HCT116 (cell line): ENCODE data around the gene COL15A1. TPM values are rescaled to one million over a fixed set of nuclear protein-coding genes. Genes with fewer than 3 reads are reported as not detected.

Source experiments
- ATAC-seq: fragments of 200-7000 bp; cut with Tn5 transposase; 2 replicates; pipeline ENCODE4 v1.9.1; 2020; ENCODE audit warnings: mild to moderate bottlenecking, moderate library complexity
- BruUV-seq: library from RNA; stranded (reverse); fragments of 400-500 nt; replicated peaks from 2 replicates; lab custom pipeline; 2021; lab: Mats Ljungman, UMichigan
- CTCF ChIA-PET: fragments of 300-600 bp; sonication (Branson Sonifier 250); formaldehyde crosslinking; loops from one replicate; lab custom pipeline; 2021; ENCODE audit warnings: antibody characterized with exemption; lab: Charles Lee
- POLR2A ChIA-PET: fragments of 300-600, 350-600 bp; sonication (Branson Sonifier 250); formaldehyde crosslinking; loops from one replicate; lab custom pipeline; 2021; ENCODE audit warnings: antibody characterized with exemption; lab: Charles Lee
- RAD21 ChIA-PET, 2 experiments: fragments of 300-600 bp; sonication (Branson Sonifier 250); formaldehyde crosslinking; loops; one replicate each; lab custom pipeline; 2023; ENCODE audit warnings: low total read pairs in 2 of 2; ENCODE audit not compliant: uncharacterized antibody in 2 of 2, unreplicated experiment in 2 of 2, low non-redundant PET in 1 of 2; lab: Charles Lee
- DNase-seq: peaks from one replicate; pipeline ENCODE4 v3.0.0-alpha.2; 2010; ENCODE audit warnings: low read depth, low spot score
- H2AFZ ChIP-seq: fragments of 200-600 bp; shearing (Covaris generic), sonication (generic); 2 replicates; pipeline ENCODE4 v1.6.1; 2017; ENCODE audit warnings: low read depth, mixed run types, mixed read lengths, antibody characterized with exemption, low read length; ENCODE audit not compliant: poor library complexity, severe bottlenecking
- H3K27ac ChIP-seq: 2 replicates; pipeline ENCODE4 v1.5.1; 2012; ENCODE audit warnings: low read depth, low read length
- H3K27me3 ChIP-seq: fragments of 200-600 bp; sonication (generic); 2 replicates; pipeline ENCODE4 v1.6.1; 2016; ENCODE audit warnings: mixed run types, low read length, mixed read lengths; ENCODE audit not compliant: insufficient read depth
- H3K36me3 ChIP-seq, 2 experiments: fragments of 200-500 bp in 1 of 2; fragments of 200-600 bp in 1 of 2; sonication (Bioruptor generic) in 1 of 2; sonication (generic) in 1 of 2; 2 replicates each; pipeline versions ENCODE4 v1.5.1 to v1.6.1; 2014 to 2016; ENCODE audit warnings: low read length in 2 of 2, inconsistent platforms in 1 of 2, mixed read lengths in 1 of 2, mixed run types in 1 of 2; ENCODE audit not compliant: insufficient read depth in 2 of 2, control insufficient read depth in 1 of 2
- H3K4me1 ChIP-seq, 2 experiments: fragments of 200-600 bp in 1 of 2; sonication (generic) in 1 of 2; 2 replicates each; pipeline versions ENCODE4 v1.5.1 to v1.6.1; 2012 to 2017; ENCODE audit warnings: low read length in 2 of 2, inconsistent platforms in 1 of 2, mild to moderate bottlenecking in 1 of 2, mixed read lengths in 1 of 2, mixed run types in 1 of 2, moderate library complexity in 1 of 2; ENCODE audit not compliant: insufficient read depth in 2 of 2, control insufficient read depth in 1 of 2
- H3K4me2 ChIP-seq: fragments of 200-600 bp; sonication (generic); 2 replicates; pipeline ENCODE4 v1.6.1; 2017; ENCODE audit warnings: mixed run types, low read length, mixed read lengths
- H3K4me3 ChIP-seq, 2 experiments: fragments of 200-600 bp in 1 of 2; sonication (generic) in 1 of 2; replicated peaks in 1 of 2; 2 replicates each; pipeline ENCODE4 v1.5.1; 2011 to 2016; ENCODE audit warnings: low read length in 2 of 2, control low read depth in 1 of 2, low read depth in 1 of 2, mild to moderate bottlenecking in 1 of 2, mixed read lengths in 1 of 2, mixed run types in 1 of 2
- H3K79me2 ChIP-seq: fragments of 200-600 bp; sonication (generic); 2 replicates; pipeline ENCODE4 v1.6.1; 2017; ENCODE audit warnings: mild to moderate bottlenecking, mixed run types, low read length, moderate library complexity, mixed read lengths; ENCODE audit not compliant: insufficient read depth
- H3K9ac ChIP-seq: fragments of 200-600 bp; sonication (generic); 2 replicates; pipeline ENCODE4 v1.6.1; 2016; ENCODE audit warnings: low read length, mixed read lengths
- H3K9me2 ChIP-seq: fragments of 200-600 bp; sonication (generic), shearing (Covaris generic); 2 replicates; pipeline ENCODE4 v1.6.1; 2017; ENCODE audit warnings: mixed run types, mild to moderate bottlenecking, moderate library complexity; ENCODE audit not compliant: insufficient read depth
- H3K9me3 ChIP-seq, 2 experiments: fragments of 200-500 bp in 1 of 2; fragments of 200-600 bp in 1 of 2; sonication (Bioruptor generic) in 1 of 2; sonication (generic) in 1 of 2; 2 replicates each; pipeline ENCODE4 v1.6.1; 2014 to 2017; ENCODE audit warnings: low read length in 2 of 2, mixed read lengths in 2 of 2, inconsistent platforms in 1 of 2, low read depth in 1 of 2, mild to moderate bottlenecking in 1 of 2, mixed run types in 1 of 2, moderate library complexity in 1 of 2; ENCODE audit not compliant: control insufficient read depth in 1 of 2, insufficient read depth in 1 of 2
- H4K20me1 ChIP-seq: fragments of 200-600 bp; sonication (generic), shearing (Covaris generic); 2 replicates; pipeline ENCODE4 v1.6.1; 2017; ENCODE audit warnings: mixed run types, mild to moderate bottlenecking, moderate library complexity; ENCODE audit not compliant: insufficient read depth
- CBX3 ChIP-seq: IDR thresholded peaks from 2 replicates; pipeline ENCODE4 v1.6.1; 2012; ENCODE audit warnings: low read depth
- CEBPB ChIP-seq: IDR thresholded peaks from 2 replicates; pipeline ENCODE4 v1.6.1; 2012; ENCODE audit warnings: low read depth
- EGR1 ChIP-seq: IDR thresholded peaks from 2 replicates; pipeline ENCODE4 v1.6.1; 2012; ENCODE audit warnings: low read depth
- ELF1 ChIP-seq: IDR thresholded peaks from 2 replicates; pipeline ENCODE4 v1.6.1; 2012; ENCODE audit warnings: low read depth, borderline replicate concordance
- EZH2 ChIP-seq: fragments of 200-600 bp; sonication (generic); IDR thresholded peaks from 2 replicates; pipeline ENCODE4 v1.6.1; 2017; ENCODE audit warnings: antibody characterized with exemption, mixed run types
- EZH2phosphoT487 ChIP-seq: fragments of 200-600 bp; IDR thresholded peaks from 2 replicates; pipeline ENCODE4 v1.6.1; 2018; ENCODE audit warnings: antibody characterized with exemption, borderline replicate concordance
- FOSL1 ChIP-seq: IDR thresholded peaks from 2 replicates; pipeline ENCODE4 v1.6.1; 2012; ENCODE audit warnings: low read depth
- JUND ChIP-seq: IDR thresholded peaks from 2 replicates; pipeline ENCODE4 v1.6.1; 2012
- POLR2A ChIP-seq: IDR thresholded peaks from 2 replicates; pipeline ENCODE4 v1.7.0; 2011; ENCODE audit warnings: borderline replicate concordance; ENCODE audit not compliant: insufficient read depth, insufficient read length; ENCODE audit errors: extremely low read depth
- POLR2AphosphoS5 ChIP-seq: IDR thresholded peaks from 2 replicates; pipeline ENCODE4 v1.6.1; 2011; ENCODE audit warnings: mild to moderate bottlenecking, low read depth, low read length, moderate library complexity
- RAD21 ChIP-seq: IDR thresholded peaks from 2 replicates; pipeline ENCODE4 v1.6.1; 2012; ENCODE audit warnings: low read depth, mild to moderate bottlenecking
- SIN3A ChIP-seq: IDR thresholded peaks from 2 replicates; pipeline ENCODE4 v1.6.1; 2012; ENCODE audit warnings: low read depth
- SP1 ChIP-seq: IDR thresholded peaks from 2 replicates; pipeline ENCODE4 v1.6.1; 2012; ENCODE audit warnings: low read depth
- TCF7L2 ChIP-seq: IDR thresholded peaks from 2 replicates; pipeline ENCODE4 v1.7.0; 2011; ENCODE audit warnings: borderline replicate concordance, inconsistent platforms; ENCODE audit not compliant: insufficient read depth, insufficient read length; ENCODE audit errors: extremely low read depth
- ZFX ChIP-seq: fragments of 450-650 bp; IDR thresholded peaks from 2 replicates; pipeline ENCODE4 v1.6.1; 2017
- intact Hi-C: fragments of 100-400 bp; cut with micrococcal nuclease; formaldehyde crosslinking; loops from 2 replicates; pipeline ENCODE4 v1.10.0; 2022
- total RNA-seq: library from RNA; stranded (reverse); gene quantifications from one replicate; pipeline ENCODE4 v1.2.1, GENCODE V29; 2021; ENCODE audit not compliant: unreplicated experiment
- TF ChIP-seq, protein P1 (sequence below): IDR thresholded peaks from 2 replicates; pipeline ENCODE4 v1.6.1; 2011; ENCODE audit warnings: mild to moderate bottlenecking, low read length, moderate library complexity; ENCODE audit not compliant: insufficient replicate concordance; ENCODE audit errors: extremely low read depth

COL15A1 gene
- total RNA-seq, 1 experiment from 2014 or later = 0.15 TPM

DNA sequence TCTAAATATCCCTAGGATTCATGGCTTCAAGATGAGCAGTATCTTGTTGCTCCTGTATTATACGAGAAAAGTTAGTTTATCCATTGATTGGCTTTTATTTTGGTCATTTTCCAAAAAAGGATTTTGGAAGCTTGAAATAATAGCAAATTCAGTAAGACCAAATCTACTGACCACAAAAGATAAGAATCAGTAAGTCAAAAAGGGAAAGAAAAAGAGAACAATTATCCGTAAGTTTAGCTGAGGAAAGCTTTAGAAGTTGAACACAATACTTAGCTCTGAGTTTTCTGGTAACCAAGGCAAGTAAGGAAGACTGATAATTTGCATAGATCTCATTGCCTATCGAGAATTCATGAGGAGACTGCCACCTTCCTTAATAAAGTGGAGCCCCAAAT lies 170.3 kb downstream of the COL15A1 start:
- Histone ChIP-seq H4K20me1 (no peaks in the 10 kb centered on the region), H2AFZ (no peak overlapping the region), H3K4me1 (no peaks in the 10 kb centered on the region), H3K36me3 (no peaks in the 10 kb centered on the region), H3K4me2 (no peak overlapping the region), H3K9me3 (no peaks in the 10 kb centered on the region), H3K79me2 (peaks cover 5% of the 10 kb centered on the region), H3K9ac (no peak overlapping the region), H3K9me2 (no peaks in the 10 kb centered on the region), H3K27ac (no peak overlapping the region), H3K27me3 (no peaks in the 10 kb centered on the region), H3K4me3 (no peak overlapping the region)
- CTCF ChIA-PET = no interaction called here
- RAD21 ChIA-PET = no interaction called here
- no peak for ATAC-seq
- intact Hi-C loops = no loop called here
- POLR2A ChIA-PET = interaction anchor here (1.2 kb wide), 1 partner anchor 9 kb away, joined by 3 read pairs; the partner anchor contains the start of gene TGFBR1
- TF ChIP-seq EZH2 (no peak), FOSL1 (no peak), CBX3 (no peak), POLR2A (no peak), RAD21 (no peak), EZH2phosphoT487 (no peak), POLR2AphosphoS5 (no peak), EGR1 (no peak), ZFX (no peak), JUND (no peak), TCF7L2 (no peak), SIN3A (no peak), CEBPB (no peak), SP1 (no peak), ELF1 (no peak)
- TF ChIP-seq, protein P1, sequence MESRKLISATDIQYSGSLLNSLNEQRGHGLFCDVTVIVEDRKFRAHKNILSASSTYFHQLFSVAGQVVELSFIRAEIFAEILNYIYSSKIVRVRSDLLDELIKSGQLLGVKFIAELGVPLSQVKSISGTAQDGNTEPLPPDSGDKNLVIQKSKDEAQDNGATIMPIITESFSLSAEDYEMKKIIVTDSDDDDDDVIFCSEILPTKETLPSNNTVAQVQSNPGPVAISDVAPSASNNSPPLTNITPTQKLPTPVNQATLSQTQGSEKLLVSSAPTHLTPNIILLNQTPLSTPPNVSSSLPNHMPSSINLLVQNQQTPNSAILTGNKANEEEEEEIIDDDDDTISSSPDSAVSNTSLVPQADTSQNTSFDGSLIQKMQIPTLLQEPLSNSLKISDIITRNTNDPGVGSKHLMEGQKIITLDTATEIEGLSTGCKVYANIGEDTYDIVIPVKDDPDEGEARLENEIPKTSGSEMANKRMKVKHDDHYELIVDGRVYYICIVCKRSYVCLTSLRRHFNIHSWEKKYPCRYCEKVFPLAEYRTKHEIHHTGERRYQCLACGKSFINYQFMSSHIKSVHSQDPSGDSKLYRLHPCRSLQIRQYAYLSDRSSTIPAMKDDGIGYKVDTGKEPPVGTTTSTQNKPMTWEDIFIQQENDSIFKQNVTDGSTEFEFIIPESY = no peak
- BruUV-seq = no TSS peak
- no peak for DNase-seq
